Measurements from ENCODE around the gene IDH3B.

The IDH3B gene

DNA sequence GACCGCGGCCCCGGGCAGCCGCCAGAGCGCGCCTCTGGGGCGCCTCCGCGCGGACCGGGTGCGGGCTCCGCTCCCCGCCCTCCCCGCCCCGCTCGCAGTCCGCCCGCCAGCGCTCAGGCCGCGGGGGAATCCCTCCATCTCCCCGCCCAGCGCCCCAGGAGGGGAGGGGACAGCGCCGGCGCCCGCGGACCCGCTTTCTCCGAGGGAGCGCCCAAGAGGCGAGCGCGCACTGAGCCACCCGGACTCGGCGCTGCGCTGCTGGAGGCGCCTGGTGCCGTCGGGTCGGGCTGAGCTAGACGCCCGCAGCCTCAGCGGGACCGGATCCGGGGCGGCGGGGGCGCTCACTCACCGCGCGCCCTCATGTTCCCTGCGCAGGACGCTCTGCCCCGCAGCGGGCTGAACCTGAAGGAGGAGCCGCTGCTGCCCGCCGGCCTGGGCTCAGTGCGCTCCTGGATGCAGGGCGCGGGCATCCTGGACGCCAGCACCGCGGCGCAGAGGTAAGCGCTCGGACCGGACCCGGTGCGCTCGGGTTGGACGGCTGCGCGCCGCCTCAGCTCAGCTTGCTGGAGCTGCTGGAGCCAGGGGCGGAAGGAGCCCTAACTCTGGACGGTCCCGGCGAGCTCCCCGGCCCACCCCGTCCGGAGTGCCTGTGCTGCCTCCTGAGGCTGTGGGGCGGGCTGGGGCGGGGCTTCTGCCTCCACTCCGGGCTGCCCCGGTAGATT, 29.4 kb upstream of the IDH3B start:
- peak overlapping the region in 1 of 2 experiments; percentile 35 for H3K23ac ChIP-seq (ENCODE audit: low read length in 2 of 2)
- no peaks in the 10 kb centered on the region for H3K79me1 ChIP-seq (replicated peaks; ENCODE audit: low read length, poor library complexity, severe bottlenecking)
- no peak overlapping the region for H3K4ac ChIP-seq (ENCODE audit: low read depth in 1 of 2, low read length in 2 of 2)
- peak; percentile 30 for DNase-seq
- H3K4me2 ChIP-seq (ENCODE audit: low read length, poor library complexity, severe bottlenecking): no peak overlapping the region
- H3K9ac ChIP-seq (ENCODE audit: low read length): no peak overlapping the region
- WGBS: 4% methylated on average over 66 of the region's 89 CpGs
- peak overlapping the region in 1 of 2 experiments; percentile 27 for H3K4me3 ChIP-seq (ENCODE audit: insufficient read depth in 1 of 2, low read depth in 1 of 2, low read length in 2 of 2)
- H2BK12ac ChIP-seq (ENCODE audit: low read length in 2 of 2): no peak overlapping the region
- H3K14ac ChIP-seq (ENCODE audit: low read length in 2 of 2): no peak overlapping the region
- H2BK5ac ChIP-seq (ENCODE audit: low read depth, low read length, poor library complexity, severe bottlenecking): no peak overlapping the region
- no peak overlapping the region for H3K27ac ChIP-seq (ENCODE audit: low read length, poor library complexity, severe bottlenecking)
- no peak overlapping the region for H4K91ac ChIP-seq (ENCODE audit: low read length)
- H3K27me3 ChIP-seq (ENCODE audit: control insufficient read depth in 1 of 2, insufficient read depth in 1 of 2, low read length in 2 of 2): peaks cover 82 to 83% of the 10 kb centered on the region in 2 experiments
- no peak overlapping the region for H2BK15ac ChIP-seq (ENCODE audit: low read depth, poor library complexity, severe bottlenecking)
- H3K36me3 ChIP-seq (ENCODE audit: control insufficient read depth in 1 of 2, insufficient read depth in 2 of 2, low read depth in 1 of 2, low read length in 2 of 2): no peaks in the 10 kb centered on the region
- H3K4me1 ChIP-seq (ENCODE audit: control insufficient read depth, insufficient read depth, low read depth, low read length): peaks cover 10% of the 10 kb centered on the region
- H2BK120ac ChIP-seq (ENCODE audit: low read depth, low read length): no peak overlapping the region
- H2AFZ ChIP-seq (ENCODE audit: low read depth, low read length): peak overlapping the region; percentile 24
- no peak overlapping the region for H2AK5ac ChIP-seq (ENCODE audit: low read length, severe bottlenecking)
- H3K9me3 ChIP-seq (ENCODE audit: control insufficient read depth, low read length): no peaks in the 10 kb centered on the region
- no peak overlapping the region for H3K18ac ChIP-seq (ENCODE audit: low read depth in 1 of 2, low read length in 2 of 2)
- no peak overlapping the region for H4K8ac ChIP-seq (ENCODE audit: low read length)

DNA sequence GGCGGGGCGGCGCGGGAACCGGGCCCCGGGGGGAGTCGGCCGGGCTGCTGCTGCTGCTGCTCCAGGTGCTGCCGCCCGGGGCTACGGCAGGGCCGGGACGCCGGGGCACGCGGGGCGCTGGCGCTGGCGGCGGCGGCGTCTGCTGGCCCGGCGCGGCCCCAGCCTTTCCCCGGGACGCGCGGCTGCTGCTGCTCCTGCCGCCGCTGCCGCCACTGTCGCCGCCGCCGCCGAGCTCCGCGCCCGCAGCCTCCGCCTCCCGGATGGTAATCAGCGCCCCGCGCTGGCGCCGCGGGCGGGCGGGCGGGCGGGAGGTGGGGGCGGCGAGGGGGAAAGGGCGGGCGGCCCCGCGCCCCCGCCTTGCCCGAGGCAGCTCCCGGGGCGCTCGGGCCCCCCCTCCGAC, 28.9 kb upstream of the IDH3B start:
- Histone ChIP-seq H3K18ac (ENCODE audit: low read depth in 1 of 2, low read length in 2 of 2) (no peak overlapping the region), H4K91ac (ENCODE audit: low read length) (no peak overlapping the region), H3K23ac (ENCODE audit: low read length in 2 of 2) (no peak overlapping the region), H2BK15ac (ENCODE audit: low read depth, poor library complexity, severe bottlenecking) (no peak overlapping the region), H3K27ac (ENCODE audit: low read length, poor library complexity, severe bottlenecking) (no peak overlapping the region), H2BK12ac (ENCODE audit: low read length in 2 of 2) (no peak overlapping the region), H3K27me3 (ENCODE audit: control insufficient read depth in 1 of 2, insufficient read depth in 1 of 2, low read length in 2 of 2) (peaks cover 82% of the 10 kb centered on the region in 2 experiments), H2AK5ac (ENCODE audit: low read length, severe bottlenecking) (no peak overlapping the region), H2BK120ac (ENCODE audit: low read depth, low read length) (no peak overlapping the region), H2BK5ac (ENCODE audit: low read depth, low read length, poor library complexity, severe bottlenecking) (no peak overlapping the region), H3K79me1 (replicated peaks; ENCODE audit: low read length, poor library complexity, severe bottlenecking) (no peaks in the 10 kb centered on the region), H3K9ac (ENCODE audit: low read length) (no peak overlapping the region), H3K9me3 (ENCODE audit: control insufficient read depth, low read length) (no peaks in the 10 kb centered on the region), H3K4ac (ENCODE audit: low read depth in 1 of 2, low read length in 2 of 2) (no peak overlapping the region), H3K14ac (ENCODE audit: low read length in 2 of 2) (no peak overlapping the region), H3K36me3 (ENCODE audit: control insufficient read depth in 1 of 2, insufficient read depth in 2 of 2, low read depth in 1 of 2, low read length in 2 of 2) (no peaks in the 10 kb centered on the region), H2AFZ (ENCODE audit: low read depth, low read length) (no peak overlapping the region), H3K4me3 (ENCODE audit: insufficient read depth in 1 of 2, low read depth in 1 of 2, low read length in 2 of 2) (peak overlapping the region in 1 of 2 experiments; percentile 54), H3K4me1 (ENCODE audit: control insufficient read depth, insufficient read depth, low read depth, low read length) (peaks cover 10% of the 10 kb centered on the region), H4K8ac (ENCODE audit: low read length) (no peak overlapping the region), H3K4me2 (ENCODE audit: low read length, poor library complexity, severe bottlenecking) (no peak overlapping the region)
- DNase-seq: no peak
- 3% methylated on average over 6 of the region's 64 CpGs for WGBS

DNA sequence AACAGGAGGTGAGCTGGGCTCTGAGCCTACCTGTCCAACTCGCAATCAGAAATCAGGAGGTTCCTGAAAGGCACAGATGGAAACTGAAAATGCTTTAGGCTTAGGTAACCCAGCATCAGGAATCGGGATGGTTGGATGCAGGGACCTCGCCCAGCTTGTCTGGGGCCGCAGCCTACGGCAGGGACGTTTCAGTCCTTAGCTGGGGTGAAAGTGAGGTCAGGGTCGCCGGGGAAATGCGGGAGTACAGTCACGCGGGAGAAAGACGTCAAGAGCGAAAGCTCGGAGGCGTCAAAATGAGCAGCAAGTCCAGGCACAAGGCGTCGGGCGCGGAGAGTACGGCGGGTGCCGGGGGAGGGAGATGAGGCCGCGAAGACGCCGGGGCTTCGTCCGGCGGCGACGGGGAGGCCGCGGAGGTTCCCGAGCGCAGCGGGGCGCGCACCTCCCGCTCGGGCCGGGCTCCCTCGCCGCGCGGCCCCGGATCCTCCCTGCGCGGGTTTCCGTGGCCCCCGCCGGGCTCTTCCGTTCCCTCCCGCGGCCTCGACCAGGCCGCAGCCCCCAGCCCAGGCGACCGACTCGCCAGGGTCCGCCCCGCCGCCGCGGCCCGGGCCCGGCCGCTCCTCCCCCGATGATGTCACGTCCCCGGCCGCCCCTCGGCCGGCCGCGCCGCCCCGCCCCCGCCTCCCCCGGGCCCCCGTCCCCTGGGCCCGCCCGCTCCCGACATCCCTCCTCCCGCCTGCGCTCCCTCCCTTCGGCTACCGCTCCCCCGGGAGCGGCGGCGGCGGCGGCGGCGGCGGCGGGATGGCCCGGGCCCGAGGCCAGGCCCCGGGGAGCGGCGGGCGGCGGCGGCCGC, 28.2 kb upstream of the IDH3B start, which contains the start of gene EBF4:
EBF4 (plus strand) TSS at position 745 of the 850 bp plus-strand sequence. CDS start 866 bp downstream, outside the sequence.
- H2AK5ac ChIP-seq (ENCODE audit: low read length, severe bottlenecking): no peak within 1 kb of the TSS
- H3K36me3 ChIP-seq (ENCODE audit: control insufficient read depth in 1 of 2, insufficient read depth in 2 of 2, low read depth in 1 of 2, low read length in 2 of 2): no peaks in the 10 kb centered on the region
- peak within 1 kb of the TSS; percentile 67 for H3K4me2 ChIP-seq (ENCODE audit: low read length, poor library complexity, severe bottlenecking)
- peak within 1 kb of the TSS; percentile 56 for H4K8ac ChIP-seq (ENCODE audit: low read length)
- no peak within 1 kb of the TSS for H3K4ac ChIP-seq (ENCODE audit: low read depth in 1 of 2, low read length in 2 of 2)
- no peak within 1 kb of the TSS for H3K9ac ChIP-seq (ENCODE audit: low read length)
- H3K27ac ChIP-seq (ENCODE audit: low read length, poor library complexity, severe bottlenecking): no peak within 1 kb of the TSS
- H3K14ac ChIP-seq (ENCODE audit: low read length in 2 of 2): no peak within 1 kb of the TSS
- H2BK5ac ChIP-seq (ENCODE audit: low read depth, low read length, poor library complexity, severe bottlenecking): no peak within 1 kb of the TSS
- WGBS: 2% methylated on average over 16 of the region's 106 CpGs
- H4K91ac ChIP-seq (ENCODE audit: low read length): no peak within 1 kb of the TSS
- peak; percentile 26 for DNase-seq
- peak within 1 kb of the TSS in 1 of 2 experiments; percentile 93 for H3K23ac ChIP-seq (ENCODE audit: low read length in 2 of 2)
- H3K9me3 ChIP-seq (ENCODE audit: control insufficient read depth, low read length): no peaks in the 10 kb centered on the region
- H2AFZ ChIP-seq (ENCODE audit: low read depth, low read length): peak within 1 kb of the TSS; percentile 90
- H3K79me1 ChIP-seq (replicated peaks; ENCODE audit: low read length, poor library complexity, severe bottlenecking): no peaks in the 10 kb centered on the region
- H2BK15ac ChIP-seq (ENCODE audit: low read depth, poor library complexity, severe bottlenecking): no peak within 1 kb of the TSS
- no peak within 1 kb of the TSS for H3K18ac ChIP-seq (ENCODE audit: low read depth in 1 of 2, low read length in 2 of 2)
- peaks cover 10% of the 10 kb centered on the region for H3K4me1 ChIP-seq (ENCODE audit: control insufficient read depth, insufficient read depth, low read depth, low read length)
- H3K27me3 ChIP-seq (ENCODE audit: control insufficient read depth in 1 of 2, insufficient read depth in 1 of 2, low read length in 2 of 2): peaks cover 83 to 84% of the 10 kb centered on the region in 2 experiments
- H2BK120ac ChIP-seq (ENCODE audit: low read depth, low read length): no peak within 1 kb of the TSS
- H3K4me3 ChIP-seq (ENCODE audit: insufficient read depth in 1 of 2, low read depth in 1 of 2, low read length in 2 of 2): peak within 1 kb of the TSS; percentile 39 to 54
- peak within 1 kb of the TSS in 1 of 2 experiments; percentile 24 for H2BK12ac ChIP-seq (ENCODE audit: low read length in 2 of 2)

DNA sequence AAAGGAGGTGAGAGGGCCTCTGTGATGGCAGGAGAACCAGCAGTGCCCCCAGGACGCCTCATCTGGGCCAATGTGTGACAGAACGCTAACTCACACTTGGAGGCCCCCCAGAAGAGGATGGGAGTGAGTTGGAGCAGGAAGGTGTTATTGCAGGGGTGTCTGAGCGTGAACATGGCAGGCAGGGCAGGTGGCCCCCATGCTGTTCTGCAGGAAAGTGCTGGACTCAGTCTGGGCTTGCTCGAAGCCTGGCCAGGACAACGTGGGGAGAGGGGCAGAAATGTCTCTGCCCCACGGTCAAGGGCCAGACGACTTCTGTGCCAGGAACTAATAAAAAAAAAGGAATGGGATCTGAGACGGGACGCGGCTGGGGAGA, 27.6 kb upstream of the IDH3B start:
- Histone ChIP-seq H3K4ac (ENCODE audit: low read depth in 1 of 2, low read length in 2 of 2) (no peak overlapping the region), H3K27ac (ENCODE audit: low read length, poor library complexity, severe bottlenecking) (no peak overlapping the region), H3K27me3 (ENCODE audit: control insufficient read depth in 1 of 2, insufficient read depth in 1 of 2, low read length in 2 of 2) (peaks cover 83 to 84% of the 10 kb centered on the region in 2 experiments), H3K9ac (ENCODE audit: low read length) (no peak overlapping the region), H4K91ac (ENCODE audit: low read length) (no peak overlapping the region), H3K9me3 (ENCODE audit: control insufficient read depth, low read length) (no peaks in the 10 kb centered on the region), H4K8ac (ENCODE audit: low read length) (no peak overlapping the region), H3K79me1 (replicated peaks; ENCODE audit: low read length, poor library complexity, severe bottlenecking) (no peaks in the 10 kb centered on the region), H3K18ac (ENCODE audit: low read depth in 1 of 2, low read length in 2 of 2) (no peak overlapping the region), H3K14ac (ENCODE audit: low read length in 2 of 2) (no peak overlapping the region), H3K4me2 (ENCODE audit: low read length, poor library complexity, severe bottlenecking) (no peak overlapping the region), H3K36me3 (ENCODE audit: control insufficient read depth in 1 of 2, insufficient read depth in 2 of 2, low read depth in 1 of 2, low read length in 2 of 2) (no peaks in the 10 kb centered on the region), H2BK12ac (ENCODE audit: low read length in 2 of 2) (no peak overlapping the region), H2AK5ac (ENCODE audit: low read length, severe bottlenecking) (no peak overlapping the region), H2BK120ac (ENCODE audit: low read depth, low read length) (no peak overlapping the region), H3K4me3 (ENCODE audit: insufficient read depth in 1 of 2, low read depth in 1 of 2, low read length in 2 of 2) (peak overlapping the region in 1 of 2 experiments; percentile 39), H2AFZ (ENCODE audit: low read depth, low read length) (no peak overlapping the region), H2BK15ac (ENCODE audit: low read depth, poor library complexity, severe bottlenecking) (no peak overlapping the region), H2BK5ac (ENCODE audit: low read depth, low read length, poor library complexity, severe bottlenecking) (no peak overlapping the region), H3K4me1 (ENCODE audit: control insufficient read depth, insufficient read depth, low read depth, low read length) (peaks cover 10% of the 10 kb centered on the region), H3K23ac (ENCODE audit: low read length in 2 of 2) (no peak overlapping the region)
- no peak for DNase-seq
- WGBS: 28% methylated on average over 10 of the region's 10 CpGs

Data from mesenchymal stem cell (in vitro differentiated cells and primary cell).